Measurements from ENCODE around the gene DDOST.
"Not testable (repeated sequence)": the region's sequence is repeated elsewhere in the genome, so short reads cannot be mapped to it uniquely, and the experiment has no call there.

DDOST gene

GRCh38 chr1:20615946-20616846 is 45.0 kb downstream of the DDOST start:
- H3K27ac Mint-ChIP-seq, result no peak overlapping the region
- H3K36me3 Mint-ChIP-seq, result no peaks in the 10 kb centered on the region
- H3K27me3 Mint-ChIP-seq, result peaks cover 7% of the 10 kb centered on the region
- no peak overlapping the region for H3K4me3 Mint-ChIP-seq
- ATAC-seq (ENCODE audit: low read depth) (no peak), DNase-seq (ENCODE audit: low spot score in 2 of 2) (no peak)
- H3K4me1 Mint-ChIP-seq, result no peaks in the 10 kb centered on the region
- H3K9me3 Mint-ChIP-seq, result no peaks in the 10 kb centered on the region

GRCh38 chr1:20614131-20614579 is 47.0 kb downstream of the DDOST start:
- H3K4me3 Mint-ChIP-seq, result no peak overlapping the region
- H3K9me3 Mint-ChIP-seq, result no peaks in the 10 kb centered on the region
- DNase-seq (ENCODE audit: low spot score in 2 of 2) (no peak), ATAC-seq (ENCODE audit: low read depth) (no peak)
- H3K36me3 Mint-ChIP-seq, result no peaks in the 10 kb centered on the region
- H3K4me1 Mint-ChIP-seq, result no peaks in the 10 kb centered on the region
- peaks cover 9% of the 10 kb centered on the region for H3K27me3 Mint-ChIP-seq
- H3K27ac Mint-ChIP-seq, result no peak overlapping the region

- DNase-seq (ENCODE audit: low spot score in 2 of 2), result no peak
- Mint-ChIP-seq H3K4me1 (no peaks in the 10 kb centered on the region), H3K4me3 (no peak overlapping the region), H3K36me3 (no peaks in the 10 kb centered on the region), H3K27me3 (peaks cover 11% of the 10 kb centered on the region), H3K27ac (no peak overlapping the region), H3K9me3 (no peaks in the 10 kb centered on the region)
- no peak for ATAC-seq (ENCODE audit: low read depth)
These were observed 48.9 kb downstream of the DDOST start for GRCh38 chr1:20612221-20612746.

- Mint-ChIP-seq H3K36me3 (no peaks in the 10 kb centered on the region), H3K9me3 (no peaks in the 10 kb centered on the region), H3K4me1 (no peaks in the 10 kb centered on the region), H3K27me3 (peaks cover 11% of the 10 kb centered on the region), H3K27ac (no peak overlapping the region), H3K4me3 (no peak overlapping the region)
- ATAC-seq (ENCODE audit: low read depth) (no peak), DNase-seq (ENCODE audit: low spot score in 2 of 2) (no peak)
These were observed 49.5 kb downstream of the DDOST start for GRCh38 chr1:20611652-20612051.

- Mint-ChIP-seq H3K4me1 (no peaks in the 10 kb centered on the region), H3K36me3 (no peaks in the 10 kb centered on the region), H3K27ac (no peak overlapping the region), H3K9me3 (no peaks in the 10 kb centered on the region), H3K4me3 (no peak overlapping the region), H3K27me3 (peaks cover 11% of the 10 kb centered on the region)
- ATAC-seq (ENCODE audit: low read depth), result no peak
- no peak for DNase-seq (ENCODE audit: low spot score in 2 of 2)
These were observed 50.2 kb downstream of the DDOST start for GRCh38 chr1:20610970-20611369.

GRCh38 chr1:20609541-20609940 is 51.6 kb downstream of the DDOST start:
- no peaks in the 10 kb centered on the region for H3K4me1 Mint-ChIP-seq
- H3K27ac Mint-ChIP-seq, result no peak overlapping the region
- H3K9me3 Mint-ChIP-seq, result no peaks in the 10 kb centered on the region
- H3K4me3 Mint-ChIP-seq, result no peak overlapping the region
- no peak for DNase-seq (ENCODE audit: low spot score in 2 of 2)
- peaks cover 14% of the 10 kb centered on the region for H3K27me3 Mint-ChIP-seq
- no peak for ATAC-seq (ENCODE audit: low read depth)
- H3K36me3 Mint-ChIP-seq, result no peaks in the 10 kb centered on the region

- H3K4me3 Mint-ChIP-seq; H3K9me3 Mint-ChIP-seq; H3K36me3 Mint-ChIP-seq; ATAC-seq (ENCODE audit: low read depth); H3K4me1 Mint-ChIP-seq; DNase-seq (ENCODE audit: low spot score in 2 of 2); H3K27ac Mint-ChIP-seq: not testable (repeated sequence)
- peaks cover 13% of the 10 kb centered on the region for H3K27me3 Mint-ChIP-seq
These were observed 54.2 kb downstream of the DDOST start for GRCh38 chr1:20606801-20607570.

- Mint-ChIP-seq H3K9me3 (no peaks in the 10 kb centered on the region), H3K27me3 (peaks cover 15% of the 10 kb centered on the region), H3K27ac (no peak overlapping the region), H3K36me3 (no peaks in the 10 kb centered on the region), H3K4me1 (no peaks in the 10 kb centered on the region), H3K4me3 (no peak overlapping the region)
- DNase-seq (ENCODE audit: low spot score in 2 of 2) (no peak), ATAC-seq (ENCODE audit: low read depth) (no peak)
These were observed 56.5 kb downstream of the DDOST start for GRCh38 chr1:20604678-20605077.

- H3K36me3 Mint-ChIP-seq, result no peaks in the 10 kb centered on the region
- H3K9me3 Mint-ChIP-seq, result peaks cover 1% of the 10 kb centered on the region
- H3K4me1 Mint-ChIP-seq, result no peaks in the 10 kb centered on the region
These were observed 57.4 kb downstream of the DDOST start for GRCh38 chr1:20603504-20604464.

GRCh38 chr1:20602851-20603450 is 58.2 kb downstream of the DDOST start:
- ATAC-seq (ENCODE audit: low read depth) (no peak), DNase-seq (ENCODE audit: low spot score in 2 of 2) (no peak)
- Mint-ChIP-seq H3K27me3 (peaks cover 19% of the 10 kb centered on the region), H3K9me3 (peaks cover 2% of the 10 kb centered on the region), H3K4me1 (no peaks in the 10 kb centered on the region), H3K27ac (no peak overlapping the region), H3K36me3 (no peaks in the 10 kb centered on the region), H3K4me3 (no peak overlapping the region)

More at GRCh38 chr1:20603504-20604464, 57.4 kb downstream of the DDOST start:
- H3K27me3 Mint-ChIP-seq, result peaks cover 17% of the 10 kb centered on the region
- H3K4me3 Mint-ChIP-seq, result no peak overlapping the region
- H3K27ac Mint-ChIP-seq, result no peak overlapping the region
- ATAC-seq (ENCODE audit: low read depth) (no peak), DNase-seq (ENCODE audit: low spot score in 2 of 2) (no peak)

Measured in memory B cell (primary cell).